Measurements from ENCODE around the gene MYLK.
"Not testable (repeated sequence)": the region's sequence is repeated elsewhere in the genome, so short reads cannot be mapped to it uniquely, and the experiment has no call there.

DNA sequence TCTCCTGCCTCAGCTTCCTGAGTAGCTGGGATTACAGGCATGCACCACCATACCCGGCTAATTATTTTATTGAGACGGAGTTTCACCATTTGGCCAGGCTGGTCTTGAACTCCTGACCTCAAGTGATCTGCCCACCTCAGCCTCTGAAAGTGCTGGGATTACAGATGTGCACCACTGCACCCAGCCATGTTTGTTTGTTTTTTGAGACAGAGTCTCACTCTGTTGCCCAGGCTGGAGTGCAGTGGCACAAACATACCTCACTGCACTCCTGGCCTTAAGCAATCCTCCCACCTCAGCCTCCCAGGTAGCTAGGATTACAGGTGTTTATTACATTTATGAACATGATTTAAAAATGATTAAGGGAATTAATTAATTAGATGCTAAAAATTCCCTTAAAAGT is 281.0 kb downstream of the MYLK start:
- TF ChIP-seq, protein P1, sequence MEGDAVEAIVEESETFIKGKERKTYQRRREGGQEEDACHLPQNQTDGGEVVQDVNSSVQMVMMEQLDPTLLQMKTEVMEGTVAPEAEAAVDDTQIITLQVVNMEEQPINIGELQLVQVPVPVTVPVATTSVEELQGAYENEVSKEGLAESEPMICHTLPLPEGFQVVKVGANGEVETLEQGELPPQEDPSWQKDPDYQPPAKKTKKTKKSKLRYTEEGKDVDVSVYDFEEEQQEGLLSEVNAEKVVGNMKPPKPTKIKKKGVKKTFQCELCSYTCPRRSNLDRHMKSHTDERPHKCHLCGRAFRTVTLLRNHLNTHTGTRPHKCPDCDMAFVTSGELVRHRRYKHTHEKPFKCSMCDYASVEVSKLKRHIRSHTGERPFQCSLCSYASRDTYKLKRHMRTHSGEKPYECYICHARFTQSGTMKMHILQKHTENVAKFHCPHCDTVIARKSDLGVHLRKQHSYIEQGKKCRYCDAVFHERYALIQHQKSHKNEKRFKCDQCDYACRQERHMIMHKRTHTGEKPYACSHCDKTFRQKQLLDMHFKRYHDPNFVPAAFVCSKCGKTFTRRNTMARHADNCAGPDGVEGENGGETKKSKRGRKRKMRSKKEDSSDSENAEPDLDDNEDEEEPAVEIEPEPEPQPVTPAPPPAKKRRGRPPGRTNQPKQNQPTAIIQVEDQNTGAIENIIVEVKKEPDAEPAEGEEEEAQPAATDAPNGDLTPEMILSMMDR (conservative IDR thresholded peaks at IDR 0.05; ENCODE audit: low read length), result not testable (repeated sequence)
- not testable (repeated sequence) for TF ChIP-seq EZH2phosphoT487 (IDR thresholded peaks at IDR 0.05; ENCODE audit: borderline replicate concordance)

Measured in Loucy (cell line).